ENCODE data around the gene ELOA. TPM values are rescaled to one million over a fixed set of nuclear protein-coding genes. Genes with fewer than 3 reads are reported as not detected.
A peak's percentile ranks its signal among the peaks of the same experiment; 100 is the strongest.

Gene ELOA, protein sequence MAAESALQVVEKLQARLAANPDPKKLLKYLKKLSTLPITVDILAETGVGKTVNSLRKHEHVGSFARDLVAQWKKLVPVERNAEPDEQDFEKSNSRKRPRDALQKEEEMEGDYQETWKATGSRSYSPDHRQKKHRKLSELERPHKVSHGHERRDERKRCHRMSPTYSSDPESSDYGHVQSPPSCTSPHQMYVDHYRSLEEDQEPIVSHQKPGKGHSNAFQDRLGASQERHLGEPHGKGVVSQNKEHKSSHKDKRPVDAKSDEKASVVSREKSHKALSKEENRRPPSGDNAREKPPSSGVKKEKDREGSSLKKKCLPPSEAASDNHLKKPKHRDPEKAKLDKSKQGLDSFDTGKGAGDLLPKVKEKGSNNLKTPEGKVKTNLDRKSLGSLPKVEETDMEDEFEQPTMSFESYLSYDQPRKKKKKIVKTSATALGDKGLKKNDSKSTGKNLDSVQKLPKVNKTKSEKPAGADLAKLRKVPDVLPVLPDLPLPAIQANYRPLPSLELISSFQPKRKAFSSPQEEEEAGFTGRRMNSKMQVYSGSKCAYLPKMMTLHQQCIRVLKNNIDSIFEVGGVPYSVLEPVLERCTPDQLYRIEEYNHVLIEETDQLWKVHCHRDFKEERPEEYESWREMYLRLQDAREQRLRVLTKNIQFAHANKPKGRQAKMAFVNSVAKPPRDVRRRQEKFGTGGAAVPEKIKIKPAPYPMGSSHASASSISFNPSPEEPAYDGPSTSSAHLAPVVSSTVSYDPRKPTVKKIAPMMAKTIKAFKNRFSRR
- total RNA-seq, result 41.7 to 47.8 TPM (median 42.9 TPM) in 3 replicates
- long read RNA-seq, full-length matches to known transcripts, result 72 of 85 reads
- long read RNA-seq, partial matches to known transcripts, result 9 of 85 reads
- long read RNA-seq, other reads (novel, unspliced or antisense), result 4 of 85 reads

DNA sequence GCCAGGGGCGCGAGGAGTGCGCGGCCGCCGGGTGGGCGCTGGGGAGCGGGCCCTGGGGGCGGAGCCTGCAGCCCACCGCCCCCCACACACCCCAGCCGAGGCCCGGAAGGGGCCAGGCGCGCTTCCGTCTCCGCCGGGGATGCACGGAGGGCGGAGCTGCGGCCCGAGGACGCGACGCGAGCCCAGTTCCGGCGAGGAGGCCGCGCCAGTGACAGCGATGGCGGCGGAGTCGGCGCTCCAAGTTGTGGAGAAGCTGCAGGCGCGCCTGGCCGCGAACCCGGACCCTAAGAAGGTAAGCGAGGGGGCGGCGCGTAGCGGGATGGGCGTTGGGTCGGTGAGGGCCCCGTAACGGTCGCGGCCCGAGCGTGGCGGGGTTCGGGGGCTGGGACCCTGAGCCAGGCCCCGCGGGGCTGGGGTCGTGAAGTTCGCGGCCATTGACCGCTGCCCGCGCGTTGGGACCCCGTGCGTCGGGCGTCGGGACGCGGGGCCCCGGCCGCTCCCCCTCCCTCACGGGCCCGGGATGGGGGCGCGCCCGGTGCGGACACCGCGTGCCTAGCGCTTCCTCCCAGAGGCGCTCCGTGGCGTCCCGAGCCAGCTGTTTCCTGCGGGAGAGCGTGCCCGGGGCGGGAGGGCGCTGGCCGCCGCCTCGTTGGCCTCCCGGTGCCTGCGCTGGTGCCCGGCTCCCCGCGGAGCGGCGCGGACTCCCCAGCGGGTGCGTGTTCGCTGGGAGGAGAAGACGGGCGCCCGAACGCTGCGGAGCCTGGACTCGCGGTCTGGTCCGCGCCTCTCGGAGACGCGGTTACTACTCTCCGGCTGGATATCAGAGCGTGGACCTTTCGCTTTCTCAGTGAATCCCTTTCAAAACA lies at the start of gene ELOA:
Gene ELOA, plus strand, starts transcription at position 185 of the 866 bp plus-strand sequence. Its CDS starts 33 bp downstream, at position 218.
- Mint-ChIP-seq H3K27ac (ENCODE audit: unreplicated experiment) (peak within 1 kb of the TSS; percentile 95), H3K4me3 (ENCODE audit: unreplicated experiment) (peak within 1 kb of the TSS; percentile 89), H3K36me3 (ENCODE audit: low read depth) (peaks cover 1% of the 10 kb centered on the region), H3K4me1 (ENCODE audit: low read depth) (peaks cover 42% of the 10 kb centered on the region), H3K27me3 (ENCODE audit: low read depth) (no peaks in the 10 kb centered on the region), H3K9me3 (ENCODE audit: low read depth) (no peaks in the 10 kb centered on the region)
- DNase-seq (ENCODE audit: low spot score), result no peak
- no peak for TF ChIP-seq CTCF (IDR thresholded peaks at IDR 0.05)

DNA sequence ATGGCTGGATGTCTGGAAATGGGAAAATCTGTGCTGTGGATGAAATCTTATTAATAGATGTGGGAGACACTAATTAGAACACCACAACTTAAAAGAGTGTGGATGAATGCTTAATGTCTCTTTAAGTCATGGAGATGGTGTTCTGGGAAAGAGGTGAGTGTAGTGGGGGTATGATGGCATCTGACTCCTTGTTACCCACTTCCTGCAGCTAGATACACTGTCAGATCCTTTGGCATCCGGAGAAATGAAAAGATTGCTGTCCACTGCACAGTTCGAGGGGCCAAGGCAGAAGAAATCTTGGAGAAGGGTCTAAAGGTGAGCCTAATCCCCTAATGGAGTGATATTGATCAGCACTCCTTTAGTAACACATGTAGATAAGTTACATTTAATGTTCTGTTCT lies 49.7 kb upstream of the ELOA start:
- Mint-ChIP-seq H3K27me3 (ENCODE audit: low read depth) (no peaks in the 10 kb centered on the region), H3K27ac (ENCODE audit: unreplicated experiment) (peak overlapping the region; percentile 57), H3K4me1 (ENCODE audit: low read depth) (peaks cover 56% of the 10 kb centered on the region), H3K9me3 (ENCODE audit: low read depth) (no peaks in the 10 kb centered on the region), H3K36me3 (ENCODE audit: low read depth) (peaks cover 45% of the 10 kb centered on the region), H3K4me3 (ENCODE audit: unreplicated experiment) (peak overlapping the region; percentile 96)
- DNase-seq (ENCODE audit: low spot score), result no peak
- TF ChIP-seq CTCF (IDR thresholded peaks at IDR 0.05), result no peak

DNA sequence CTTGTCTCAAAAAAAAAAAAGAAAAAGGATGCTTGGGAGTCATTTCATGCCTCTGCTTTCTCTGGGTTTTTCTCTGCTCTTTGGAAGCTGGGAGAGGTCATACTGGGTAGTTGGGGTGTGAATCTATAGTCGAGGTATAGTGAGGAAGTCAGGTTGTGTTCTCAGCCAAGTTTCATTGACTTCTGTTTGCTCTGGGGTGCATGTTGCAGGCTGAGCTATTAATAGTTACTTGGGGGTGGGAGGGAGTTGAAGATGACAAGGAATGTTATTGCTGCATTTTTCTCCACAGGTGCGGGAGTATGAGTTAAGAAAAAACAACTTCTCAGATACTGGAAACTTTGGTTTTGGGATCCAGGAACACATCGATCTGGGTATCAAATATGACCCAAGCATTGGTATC lies 48.9 kb upstream of the ELOA start:
- H3K27ac Mint-ChIP-seq (ENCODE audit: unreplicated experiment), result no peak overlapping the region
- DNase-seq (ENCODE audit: low spot score), result no peak
- TF ChIP-seq CTCF (IDR thresholded peaks at IDR 0.05), result no peak
- H3K4me1 Mint-ChIP-seq (ENCODE audit: low read depth), result peaks cover 57% of the 10 kb centered on the region
- no peaks in the 10 kb centered on the region for H3K27me3 Mint-ChIP-seq (ENCODE audit: low read depth)
- H3K36me3 Mint-ChIP-seq (ENCODE audit: low read depth), result peaks cover 45% of the 10 kb centered on the region
- H3K9me3 Mint-ChIP-seq (ENCODE audit: low read depth), result no peaks in the 10 kb centered on the region
- H3K4me3 Mint-ChIP-seq (ENCODE audit: unreplicated experiment), result peak overlapping the region; percentile 46

GRCh38 chr1:23695667-23696066 lies 47.6 kb upstream of the ELOA start:
- no peak overlapping the region for H3K4me3 Mint-ChIP-seq (ENCODE audit: unreplicated experiment)
- H3K36me3 Mint-ChIP-seq (ENCODE audit: low read depth), result peaks cover 51% of the 10 kb centered on the region
- no peaks in the 10 kb centered on the region for H3K9me3 Mint-ChIP-seq (ENCODE audit: low read depth)
- TF ChIP-seq CTCF (IDR thresholded peaks at IDR 0.05), result no peak
- DNase-seq (ENCODE audit: low spot score), result no peak
- H3K27me3 Mint-ChIP-seq (ENCODE audit: low read depth), result no peaks in the 10 kb centered on the region
- peak overlapping the region; percentile 11 for H3K27ac Mint-ChIP-seq (ENCODE audit: unreplicated experiment)
- peaks cover 61% of the 10 kb centered on the region for H3K4me1 Mint-ChIP-seq (ENCODE audit: low read depth)
